Neural cell (in vitro differentiated cells): Measurements from ENCODE around the gene TRPV2. TPM values are rescaled to one million over a fixed set of nuclear protein-coding genes. Genes with fewer than 3 reads are reported as not detected.

Source experiments
- H2AFZ ChIP-seq: fragments of 200-600, 300-800 bp; sonication (generic), shearing (Covaris generic); 2 replicates; pipeline ENCODE4 v1.6.0; 2014; ENCODE audit warnings: low read depth, mild to moderate bottlenecking, antibody characterized with exemption, low read length, moderate library complexity
- H3F3A ChIP-seq: fragments of 200-600 bp; shearing (Covaris generic); 2 replicates; pipeline ENCODE4 v1.6.1; 2016; ENCODE audit warnings: mild to moderate bottlenecking, moderate library complexity, mixed read lengths, antibody characterized with exemption, low read length; ENCODE audit not compliant: insufficient read depth, poor library complexity, severe bottlenecking
- H3K27ac ChIP-seq: fragments of 200-600, 300-800 bp; sonication (generic), shearing (Covaris generic); 2 replicates; pipeline ENCODE4 v1.5.1; 2014; ENCODE audit warnings: mild to moderate bottlenecking, low read length, moderate library complexity
- H3K27me3 ChIP-seq: fragments of 300-800, 200-600 bp; sonication (generic), shearing (Covaris generic); 2 replicates; pipeline ENCODE4 v1.6.0; 2014; ENCODE audit warnings: mild to moderate bottlenecking, low read depth, low read length, moderate library complexity; ENCODE audit not compliant: insufficient read depth
- H3K36me3 ChIP-seq: fragments of 300-800, 200-600 bp; sonication (generic), shearing (Covaris generic); 2 replicates; pipeline ENCODE4 v1.5.1; 2014; ENCODE audit warnings: mild to moderate bottlenecking, antibody characterized with exemption, low read length, moderate library complexity; ENCODE audit not compliant: insufficient read depth
- H3K4me2 ChIP-seq: fragments of 300-800, 200-600 bp; sonication (generic), shearing (Covaris generic); 2 replicates; pipeline ENCODE4 v1.6.0; 2014; ENCODE audit warnings: mild to moderate bottlenecking, low read length
- H3K4me3 ChIP-seq: fragments of 300-800, 200-600 bp; sonication (generic), shearing (Covaris generic); 2 replicates; pipeline ENCODE4 v1.5.1; 2014; ENCODE audit warnings: mild to moderate bottlenecking, low read length, moderate library complexity
- H3K79me2 ChIP-seq: fragments of 200-600 bp; shearing (Covaris generic); replicated peaks from 2 replicates; pipeline ENCODE4 v1.6.0; 2014; ENCODE audit warnings: mild to moderate bottlenecking, low read length, moderate library complexity; ENCODE audit not compliant: insufficient read depth
- H3K9ac ChIP-seq: fragments of 300-800, 200-600 bp; sonication (generic), shearing (Covaris generic); 2 replicates; pipeline ENCODE4 v1.6.1; 2016; ENCODE audit warnings: mild to moderate bottlenecking, low read length, mixed read lengths
- H3K9me2 ChIP-seq: fragments of 200-600 bp; shearing (Covaris generic); 2 replicates; pipeline ENCODE4 v1.6.1; 2016; ENCODE audit warnings: mild to moderate bottlenecking, low read length, mixed read lengths; ENCODE audit not compliant: insufficient read depth
- H3K9me3 ChIP-seq: fragments of 200-600, 300-800 bp; sonication (generic), shearing (Covaris generic); 2 replicates; pipeline ENCODE4 v1.6.1; 2016; ENCODE audit warnings: mild to moderate bottlenecking, mixed run types, low read length, moderate library complexity, mixed read lengths
- H4K20me1 ChIP-seq: fragments of 200-600 bp; shearing (Covaris generic); 2 replicates; pipeline ENCODE4 v1.6.1; 2016; ENCODE audit warnings: mild to moderate bottlenecking, mixed run types; ENCODE audit not compliant: insufficient read depth
- CTCF ChIP-seq: fragments of 450-650 bp; IDR thresholded peaks from 2 replicates; pipeline ENCODE4 v1.5.1; 2014; ENCODE audit warnings: antibody characterized with exemption, mild to moderate bottlenecking, moderate library complexity; ENCODE audit not compliant: poor library complexity, severe bottlenecking
- EP300 ChIP-seq: fragments of 450-650 bp; conservative IDR thresholded peaks from 2 replicates; pipeline ENCODE4 v1.6.1; 2014; ENCODE audit warnings: antibody characterized with exemption, mild to moderate bottlenecking, moderate library complexity; ENCODE audit not compliant: poor library complexity, severe bottlenecking
- EZH2 ChIP-seq: fragments of 200-600, 300-800 bp; shearing (Covaris generic), sonication (generic); IDR thresholded peaks from 2 replicates; pipeline ENCODE4 v1.6.1; 2014; ENCODE audit warnings: antibody characterized with exemption, low read length, borderline replicate concordance, mild to moderate bottlenecking; ENCODE audit not compliant: insufficient read depth, poor library complexity, severe bottlenecking
- SMC3 ChIP-seq: fragments of 450-650 bp; conservative IDR thresholded peaks from 2 replicates; pipeline ENCODE4 v1.6.1; 2014; ENCODE audit warnings: antibody characterized with exemption, mild to moderate bottlenecking, moderate library complexity; ENCODE audit not compliant: poor library complexity
- TAF1 ChIP-seq: IDR thresholded peaks from 2 replicates; pipeline ENCODE4 v1.6.1; 2012; ENCODE audit warnings: low read depth
- polyA plus RNA-seq: library from polyadenylated mRNA; depleted of rRNA; stranded (reverse); fragments of >200 nt; gene quantifications from 2 replicates; pipeline ENCODE4 v1.2.3, GENCODE V29; 2014
- small RNA-seq, 3 experiments: library from RNA; depleted of rRNA; stranded (forward); fragments of <200 nt; gene quantifications; one replicate each; pipeline ENCODE3, GENCODE V24; 2012
- TF ChIP-seq, protein P1 (sequence below): IDR thresholded peaks from 2 replicates; pipeline ENCODE4 v1.6.1; 2012; ENCODE audit warnings: borderline replicate concordance

The TRPV2 gene
- polyA plus RNA-seq, 1 donor from 2014 or later: not detected

DNA sequence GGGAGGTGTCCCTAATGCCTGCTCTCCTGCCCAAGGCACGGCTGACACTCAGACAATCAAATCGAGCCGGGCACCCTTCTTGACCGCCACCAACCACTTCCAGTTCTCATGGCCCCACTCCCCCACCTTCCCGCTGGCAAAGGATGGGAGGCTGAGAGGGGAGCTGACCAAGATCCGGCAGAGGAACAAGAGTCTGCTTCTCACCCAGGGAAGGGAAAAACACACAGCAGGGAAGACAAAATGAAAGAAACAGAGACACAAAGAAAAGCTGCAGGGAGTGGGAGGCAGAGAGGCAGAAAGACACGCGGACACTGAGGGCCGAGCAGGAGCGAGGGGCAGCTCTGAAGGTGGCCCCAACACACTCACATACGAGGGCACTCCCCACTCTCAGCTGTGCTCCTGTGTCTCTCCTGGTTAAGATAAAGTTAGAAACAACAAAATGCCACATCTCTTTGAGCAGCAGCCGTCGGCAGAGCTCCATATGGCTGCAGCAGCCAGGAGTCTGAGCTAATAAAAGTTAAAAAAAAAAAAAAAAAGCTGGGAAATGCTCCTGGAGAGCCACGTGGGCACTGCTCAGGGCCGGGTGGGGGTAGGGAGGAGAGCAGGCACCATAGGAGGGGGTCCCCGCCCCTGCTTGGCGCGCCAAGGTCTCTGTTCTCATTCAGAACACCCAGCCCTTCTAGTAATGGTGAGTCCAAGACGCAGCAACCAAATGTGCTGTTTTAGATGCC is 69.2 kb downstream of the TRPV2 start:
- Histone ChIP-seq H2AFZ (no peak overlapping the region), H3K27ac (no peak overlapping the region), H3K36me3 (no peaks in the 10 kb centered on the region), H3K9ac (no peak overlapping the region), H3K4me2 (no peak overlapping the region), H3F3A (no peaks in the 10 kb centered on the region), H3K9me2 (no peaks in the 10 kb centered on the region), H3K27me3 (no peaks in the 10 kb centered on the region), H3K4me3 (no peak overlapping the region), H3K79me2 (no peaks in the 10 kb centered on the region), H4K20me1 (no peaks in the 10 kb centered on the region), H3K9me3 (no peaks in the 10 kb centered on the region)
- no peak for TF ChIP-seq SMC3
- no peak for TF ChIP-seq EP300
- TF ChIP-seq TAF1: no peak
- TF ChIP-seq CTCF: no peak
- no peak for TF ChIP-seq EZH2
- TF ChIP-seq, protein P1, sequence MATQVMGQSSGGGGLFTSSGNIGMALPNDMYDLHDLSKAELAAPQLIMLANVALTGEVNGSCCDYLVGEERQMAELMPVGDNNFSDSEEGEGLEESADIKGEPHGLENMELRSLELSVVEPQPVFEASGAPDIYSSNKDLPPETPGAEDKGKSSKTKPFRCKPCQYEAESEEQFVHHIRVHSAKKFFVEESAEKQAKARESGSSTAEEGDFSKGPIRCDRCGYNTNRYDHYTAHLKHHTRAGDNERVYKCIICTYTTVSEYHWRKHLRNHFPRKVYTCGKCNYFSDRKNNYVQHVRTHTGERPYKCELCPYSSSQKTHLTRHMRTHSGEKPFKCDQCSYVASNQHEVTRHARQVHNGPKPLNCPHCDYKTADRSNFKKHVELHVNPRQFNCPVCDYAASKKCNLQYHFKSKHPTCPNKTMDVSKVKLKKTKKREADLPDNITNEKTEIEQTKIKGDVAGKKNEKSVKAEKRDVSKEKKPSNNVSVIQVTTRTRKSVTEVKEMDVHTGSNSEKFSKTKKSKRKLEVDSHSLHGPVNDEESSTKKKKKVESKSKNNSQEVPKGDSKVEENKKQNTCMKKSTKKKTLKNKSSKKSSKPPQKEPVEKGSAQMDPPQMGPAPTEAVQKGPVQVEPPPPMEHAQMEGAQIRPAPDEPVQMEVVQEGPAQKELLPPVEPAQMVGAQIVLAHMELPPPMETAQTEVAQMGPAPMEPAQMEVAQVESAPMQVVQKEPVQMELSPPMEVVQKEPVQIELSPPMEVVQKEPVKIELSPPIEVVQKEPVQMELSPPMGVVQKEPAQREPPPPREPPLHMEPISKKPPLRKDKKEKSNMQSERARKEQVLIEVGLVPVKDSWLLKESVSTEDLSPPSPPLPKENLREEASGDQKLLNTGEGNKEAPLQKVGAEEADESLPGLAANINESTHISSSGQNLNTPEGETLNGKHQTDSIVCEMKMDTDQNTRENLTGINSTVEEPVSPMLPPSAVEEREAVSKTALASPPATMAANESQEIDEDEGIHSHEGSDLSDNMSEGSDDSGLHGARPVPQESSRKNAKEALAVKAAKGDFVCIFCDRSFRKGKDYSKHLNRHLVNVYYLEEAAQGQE: no peak

Small RNA genes lying within 50 kb of the gene (small RNA-seq; reads per million reads assigned to genes)
- gene SNORD49A: 0 reads per million in 3 experiments
- 0 reads per million in 3 experiments for gene SNORD65

Other genes with a start within 250 kb of the TRPV2 start
- 26.9 and 27.9 TPM in 2 replicates for gene NCOR1, start 200.0 kb upstream of the TRPV2 start, polyA plus RNA-seq
- 72.9 and 75.5 TPM in 2 replicates for gene PIGL, start 198.4 kb upstream of the TRPV2 start, polyA plus RNA-seq
- 291 and 308 TPM in 2 replicates for gene CENPV, start 62.1 kb upstream of the TRPV2 start, polyA plus RNA-seq
- gene UBB, start 34.5 kb upstream of the TRPV2 start, polyA plus RNA-seq: 2,177 and 2,318 TPM in 2 replicates
- gene LRRC75A, start 76.6 kb downstream of the TRPV2 start, polyA plus RNA-seq: 0.20 and 0.53 TPM in 2 replicates
- 12.6 and 13.1 TPM in 2 replicates for gene ZNF287, start 153.6 kb downstream of the TRPV2 start, polyA plus RNA-seq
- gene ZNF624, start 238.3 kb downstream of the TRPV2 start, polyA plus RNA-seq: 13.4 and 14.3 TPM in 2 replicates